Kidney (tissue), 14 donors: ENCODE measurements around the gene CCND2. TPM values are rescaled to one million over a fixed set of nuclear protein-coding genes. Genes with fewer than 3 reads are reported as not detected.
A peak's percentile ranks its signal among the peaks of the same experiment; 100 is the strongest.

Experiments
- DNase-seq, 5 donors: peaks; one replicate each; pipeline ENCODE4 v3.0.0-alpha.2; 2013 to 2020
- FAIRE-seq: peaks from 2 replicates; lab custom pipeline; 2012; peaks lifted over from hg19 to GRCh38; lab: Jason Lieb, UNC
- H3K27ac ChIP-seq, 2 donors: one replicate each; pipeline ENCODE4 v1.7.0; 2013; ENCODE audit warnings: low read depth in 2 of 2, low read length in 2 of 2, inconsistent platforms in 1 of 2
- H3K27me3 ChIP-seq: one replicate; pipeline ENCODE4 v1.7.1; 2013; ENCODE audit warnings: low read length, inconsistent platforms; ENCODE audit not compliant: control insufficient read depth, insufficient read depth
- H3K36me3 ChIP-seq, 3 donors: one replicate each; pipeline versions ENCODE4 v1.7.0 to v1.7.1; 2013; ENCODE audit warnings: low read length in 3 of 3, control low read depth in 1 of 3, inconsistent platforms in 1 of 3; ENCODE audit not compliant: insufficient read depth in 3 of 3, control insufficient read depth in 2 of 3
- H3K4me1 ChIP-seq, 3 donors: one replicate each; pipeline versions ENCODE4 v1.7.0 to v1.7.1; 2013; ENCODE audit warnings: low read length in 3 of 3, inconsistent platforms in 1 of 3, low read depth in 1 of 3; ENCODE audit not compliant: control insufficient read depth in 2 of 3, insufficient read depth in 2 of 3
- H3K4me3 ChIP-seq, 3 donors: one replicate each; pipeline versions ENCODE4 v1.7.0 to v1.8.1; 2013; ENCODE audit warnings: low read length in 3 of 3, control low read depth in 1 of 3, inconsistent platforms in 1 of 3
- H3K9ac ChIP-seq, 3 donors: one replicate each; pipeline versions ENCODE4 v1.7.0 to v1.7.1; 2013; ENCODE audit warnings: low read length in 3 of 3, control low read depth in 1 of 3, inconsistent platforms in 1 of 3
- H3K9me3 ChIP-seq, 3 donors: one replicate each; pipeline versions ENCODE4 v1.7.0 to v1.7.1; 2013; ENCODE audit warnings: low read length in 3 of 3, control low read depth in 1 of 3, inconsistent platforms in 1 of 3; ENCODE audit not compliant: control insufficient read depth in 2 of 3, insufficient read depth in 1 of 3
- CTCF ChIP-seq: IDR thresholded peaks from 3 replicates; pipeline ENCODE4 v1.5.1; 2012; ENCODE audit warnings: mild to moderate bottlenecking, moderate library complexity, borderline replicate concordance; ENCODE audit not compliant: insufficient read depth; ENCODE audit errors: extremely low read depth
- intact Hi-C: fragments of 100-400 bp; cut with DNase I; formaldehyde crosslinking; loops from one replicate; pipeline ENCODE4 v1.11.1; 2022
- polyA plus RNA-seq: library from polyadenylated mRNA; stranded (reverse); fragments of 350-450 nt; fragmentation: Illumina TruSeq; extraction: RNeasy Lipid Tissue Mini Kit (QIAGEN cat#74804); gene quantifications from one replicate; pipeline ENCODE4 v1.2.3, GENCODE V29; 2014; ENCODE audit warnings: low read depth, low replicate concordance; ENCODE audit not compliant: insufficient read depth
- total RNA-seq: library from RNA; stranded (reverse); fragmentation: NEBNext Ultra II Directional; extraction: Animal tissue kit (Norgen Biotek cat#: 25700); gene quantifications from one replicate; pipeline ENCODE4 v1.2.1, GENCODE V29; 2021
- donor health status: control.
- donor health status: control.
- donor health status: control.
- donor health status: control.
- donor health status: control.
- donor health status: DM: yes; HTN: yes; CAD: no.
- donor health status: Normal renal cell carcinoma (clear cell type).

CCND2 gene
- total and polyA plus RNA-seq, 2 donors from 2014 or later: 3.3 to 94.4 TPM

DNA sequence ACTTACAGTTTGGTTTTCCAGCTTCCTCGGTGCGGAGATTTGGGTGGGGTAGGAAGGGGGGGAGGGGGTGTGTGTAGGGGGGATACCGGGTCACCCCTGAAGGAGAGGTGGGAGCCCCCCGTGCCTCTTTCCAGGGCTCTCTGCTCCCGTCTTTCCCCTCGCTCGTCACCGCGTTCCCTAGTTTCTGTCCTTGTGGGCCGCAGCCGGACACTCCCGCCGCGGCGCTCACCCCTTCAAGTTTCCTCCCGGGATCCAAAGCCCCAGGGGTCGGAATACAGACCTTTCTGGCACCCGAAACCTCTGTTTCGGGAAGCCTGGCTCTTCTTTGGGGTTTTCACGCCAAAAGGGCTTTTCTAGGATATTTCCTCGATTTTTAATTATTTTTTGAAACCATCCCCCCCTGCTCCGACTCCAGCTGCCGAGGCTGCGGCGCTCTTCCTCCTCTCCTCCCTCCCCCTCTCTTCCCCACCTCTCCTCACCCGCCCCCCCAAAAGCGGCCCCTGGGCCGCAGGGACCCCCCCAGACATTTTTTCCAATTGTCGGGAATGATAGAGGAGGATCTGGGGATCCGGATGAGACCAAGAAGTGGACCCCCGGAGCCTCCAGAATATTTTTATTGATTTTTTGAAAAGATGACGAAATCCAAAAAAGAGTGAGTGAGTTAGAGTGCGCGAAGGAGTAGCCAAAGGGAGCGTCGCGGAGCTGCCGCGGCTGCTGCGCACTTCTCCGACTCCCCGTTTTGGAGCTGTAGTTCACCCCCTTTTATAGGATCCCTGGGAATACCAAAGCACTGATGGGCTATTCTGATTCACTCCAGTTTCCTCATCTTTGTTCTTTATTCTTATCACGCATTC lies 1.7 kb downstream of the CCND2 start:
- intact Hi-C loops: loop anchor here (10.0 kb wide), 1 partner anchor 390 kb away; no protein-coding TSS in a partner anchor
- FAIRE-seq (no peak), DNase-seq (peak in 4 of 5 donors; percentile 31 to 72 (median 68))
- no peaks in the 10 kb centered on the region for H3K9me3 ChIP-seq
- H3K4me3 ChIP-seq: peak overlapping the region; percentile 65 to 87 (median 71)
- peaks cover 2% of the 10 kb centered on the region for H3K27me3 ChIP-seq
- H3K4me1 ChIP-seq: peaks cover 0 to 31% (median 3%) of the 10 kb centered on the region in 3 donors
- H3K36me3 ChIP-seq: no peaks in the 10 kb centered on the region
- TF ChIP-seq CTCF: no peak
- H3K9ac ChIP-seq: peak overlapping the region; percentile 51 to 83 (median 65)
- H3K27ac ChIP-seq: peak overlapping the region; percentile 32 to 47

DNA sequence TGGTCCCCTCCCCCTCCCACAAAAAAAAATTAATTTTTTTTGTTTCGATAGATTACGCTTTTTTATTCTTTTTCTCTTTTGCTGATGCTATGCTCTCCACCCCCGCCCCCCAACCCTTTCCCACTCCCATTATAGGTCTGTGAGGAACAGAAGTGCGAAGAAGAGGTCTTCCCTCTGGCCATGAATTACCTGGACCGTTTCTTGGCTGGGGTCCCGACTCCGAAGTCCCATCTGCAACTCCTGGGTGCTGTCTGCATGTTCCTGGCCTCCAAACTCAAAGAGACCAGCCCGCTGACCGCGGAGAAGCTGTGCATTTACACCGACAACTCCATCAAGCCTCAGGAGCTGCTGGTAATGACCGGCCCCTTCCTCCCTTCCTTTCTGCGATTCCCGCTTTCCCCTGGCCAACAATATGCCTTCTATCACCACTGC lies 2.3 kb downstream of the CCND2 start:
- intact Hi-C loops: loop anchor here (10.0 kb wide), 1 partner anchor 391 kb away; no protein-coding TSS in a partner anchor
- FAIRE-seq (no peak), DNase-seq (peak in 4 of 5 donors; percentile 45 to 66 (median 54))
- no peak for TF ChIP-seq CTCF
- no peaks in the 10 kb centered on the region for H3K9me3 ChIP-seq
- H3K27me3 ChIP-seq: no peaks in the 10 kb centered on the region
- peak overlapping the region in 2 of 3 donors; percentile 26 to 34 for H3K9ac ChIP-seq
- no peaks in the 10 kb centered on the region for H3K36me3 ChIP-seq
- no peak overlapping the region for H3K27ac ChIP-seq
- peak overlapping the region in 2 of 3 donors; percentile 57 to 65 for H3K4me3 ChIP-seq
- H3K4me1 ChIP-seq: peaks cover 0 to 28% (median 3%) of the 10 kb centered on the region in 3 donors

DNA sequence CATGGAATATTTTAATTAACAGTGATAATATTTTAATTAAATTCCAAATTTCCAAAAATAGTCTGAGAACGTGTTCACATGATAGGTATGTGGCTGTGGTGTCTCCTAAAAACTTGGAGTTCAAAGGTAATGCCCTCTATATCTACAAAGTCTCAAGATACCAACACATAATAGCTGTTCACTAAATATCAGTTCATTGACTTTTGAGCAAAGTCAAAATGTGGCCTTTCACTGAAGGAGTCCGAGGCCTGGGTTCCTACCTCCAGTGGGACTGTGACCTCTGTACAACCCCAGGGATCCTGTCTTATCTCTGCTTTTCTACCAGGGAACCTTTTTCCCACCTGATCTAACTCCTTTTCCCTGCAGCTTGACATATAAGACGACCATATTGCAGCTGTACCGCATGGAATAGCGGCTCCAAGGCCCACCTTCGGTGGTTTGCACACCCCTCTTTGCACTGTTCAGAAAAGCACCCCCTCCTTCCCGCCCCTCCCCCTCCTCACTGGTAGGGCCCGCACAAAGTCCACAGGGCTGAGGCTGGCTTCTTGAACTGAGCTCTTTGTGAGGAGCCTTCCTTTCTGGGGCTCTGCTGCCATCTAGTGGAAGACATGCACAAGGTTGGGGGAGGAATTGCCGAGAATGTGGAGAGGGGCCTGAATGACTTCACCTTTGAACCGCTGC lies 3.1 kb downstream of the CCND2 start:
- FAIRE-seq (no peak), DNase-seq (peak; percentile 89 to 98 (median 95))
- H3K4me1 ChIP-seq: peaks cover 0 to 24% (median 3%) of the 10 kb centered on the region in 3 donors
- no peaks in the 10 kb centered on the region for H3K27me3 ChIP-seq
- peak overlapping the region in 1 of 3 donors; percentile 6 for H3K9ac ChIP-seq
- no peaks in the 10 kb centered on the region for H3K36me3 ChIP-seq
- no peaks in the 10 kb centered on the region for H3K9me3 ChIP-seq
- peak; percentile 92 for TF ChIP-seq CTCF
- H3K4me3 ChIP-seq: peak overlapping the region in 1 of 3 donors; percentile 57
- no peak overlapping the region for H3K27ac ChIP-seq
- intact Hi-C loops: loop anchor here (10.0 kb wide), 1 partner anchor 392 kb away; no protein-coding TSS in a partner anchor
